GM12874 (cell line): Measurements from ENCODE around the gene NCEH1.

Experiments used
- TF ChIP-seq, protein P1 (sequence below): IDR thresholded peaks from 2 replicates; pipeline ENCODE4 v1.5.1; 2011; ENCODE audit warnings: low read depth, mild to moderate bottlenecking, control low read depth, low read length, moderate library complexity; ENCODE audit not compliant: insufficient read depth

The NCEH1 gene

DNA sequence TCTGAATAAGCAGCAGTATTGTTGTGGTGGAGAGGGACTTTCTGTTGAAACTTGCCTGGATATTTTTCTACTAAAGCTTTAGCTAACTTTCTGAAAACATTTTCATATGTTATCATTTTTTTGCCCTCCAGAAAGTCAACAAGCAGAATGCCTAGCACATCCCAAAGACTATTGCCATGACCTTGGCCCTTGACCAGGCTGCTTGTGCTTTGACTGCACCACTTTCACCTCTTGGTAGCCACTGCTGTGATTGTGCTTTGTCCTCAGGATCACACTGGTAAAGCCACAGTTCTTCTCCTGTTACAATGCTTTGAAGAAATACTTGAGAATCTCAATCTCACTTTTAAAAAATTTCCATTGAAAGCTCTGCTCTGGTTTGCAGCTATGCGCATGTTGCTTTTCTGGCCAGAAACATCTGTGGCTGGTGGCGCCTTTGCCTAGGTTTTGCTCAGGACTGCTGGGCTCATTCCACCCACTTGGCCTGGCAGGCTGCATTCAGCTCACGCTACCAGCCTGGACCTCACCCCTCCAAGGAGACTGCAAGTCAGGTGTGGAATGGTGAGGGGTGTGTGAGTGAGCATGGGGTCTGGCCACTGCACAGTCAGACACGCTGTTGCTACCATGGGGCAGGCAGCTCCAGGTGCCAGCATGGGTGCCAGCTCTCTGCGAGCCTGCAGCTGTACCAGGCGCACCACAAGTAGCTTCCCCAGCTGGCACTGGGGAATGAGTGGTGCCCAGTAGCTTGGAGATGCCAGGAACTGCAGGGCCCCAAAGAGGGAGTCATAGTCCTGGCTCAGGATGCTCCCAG, 97.8 kb downstream of the NCEH1 start:
- TF ChIP-seq, protein P1, sequence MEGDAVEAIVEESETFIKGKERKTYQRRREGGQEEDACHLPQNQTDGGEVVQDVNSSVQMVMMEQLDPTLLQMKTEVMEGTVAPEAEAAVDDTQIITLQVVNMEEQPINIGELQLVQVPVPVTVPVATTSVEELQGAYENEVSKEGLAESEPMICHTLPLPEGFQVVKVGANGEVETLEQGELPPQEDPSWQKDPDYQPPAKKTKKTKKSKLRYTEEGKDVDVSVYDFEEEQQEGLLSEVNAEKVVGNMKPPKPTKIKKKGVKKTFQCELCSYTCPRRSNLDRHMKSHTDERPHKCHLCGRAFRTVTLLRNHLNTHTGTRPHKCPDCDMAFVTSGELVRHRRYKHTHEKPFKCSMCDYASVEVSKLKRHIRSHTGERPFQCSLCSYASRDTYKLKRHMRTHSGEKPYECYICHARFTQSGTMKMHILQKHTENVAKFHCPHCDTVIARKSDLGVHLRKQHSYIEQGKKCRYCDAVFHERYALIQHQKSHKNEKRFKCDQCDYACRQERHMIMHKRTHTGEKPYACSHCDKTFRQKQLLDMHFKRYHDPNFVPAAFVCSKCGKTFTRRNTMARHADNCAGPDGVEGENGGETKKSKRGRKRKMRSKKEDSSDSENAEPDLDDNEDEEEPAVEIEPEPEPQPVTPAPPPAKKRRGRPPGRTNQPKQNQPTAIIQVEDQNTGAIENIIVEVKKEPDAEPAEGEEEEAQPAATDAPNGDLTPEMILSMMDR, result no peak

GRCh38 chr3:172609750-172610149, 101.1 kb downstream of the NCEH1 start:
- TF ChIP-seq, protein P1, result no peak

DNA sequence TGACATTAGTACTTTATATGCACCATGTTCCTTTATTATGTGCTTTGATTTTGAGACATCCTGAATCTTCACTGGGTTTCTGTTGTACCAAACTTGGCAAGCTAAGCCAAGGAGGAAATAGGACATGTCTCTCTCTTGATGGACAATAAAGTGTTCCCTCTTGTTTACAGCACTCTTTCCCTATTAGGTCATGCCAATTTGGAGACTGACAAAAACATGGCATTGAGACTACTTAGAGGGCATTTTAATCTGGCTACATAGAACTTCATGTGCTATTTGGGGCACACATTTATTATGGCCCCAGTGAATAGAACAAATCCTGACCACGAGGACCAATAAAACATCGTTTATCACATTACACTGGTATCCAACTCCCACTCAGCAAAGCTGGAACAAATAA, 102.3 kb downstream of the NCEH1 start:
- TF ChIP-seq, protein P1, result no peak

GRCh38 chr3:172607305-172608121, 103.4 kb downstream of the NCEH1 start:
- TF ChIP-seq, protein P1, result no peak

GRCh38 chr3:172606021-172606420, 104.8 kb downstream of the NCEH1 start:
- TF ChIP-seq, protein P1, result no peak

- TF ChIP-seq, protein P1, result no peak
Measured at GRCh38 chr3:172604895-172605646, 105.8 kb downstream of the NCEH1 start.
